DND-41 (cell line): Measurements from ENCODE around the gene SLC25A41.

Source experiments
- CTCF ChIP-seq: IDR thresholded peaks from 2 replicates; pipeline ENCODE4 v1.5.1; 2012; ENCODE audit warnings: borderline replicate concordance, low read length, moderate library complexity, mild to moderate bottlenecking; ENCODE audit not compliant: poor library complexity, severe bottlenecking; ENCODE audit errors: extremely low read depth
- EZH2 ChIP-seq: IDR thresholded peaks from 3 replicates; pipeline ENCODE4 v1.6.1; 2012; ENCODE audit warnings: borderline replicate concordance, low read depth, mild to moderate bottlenecking, moderate library complexity, low read length, inconsistent platforms; ENCODE audit not compliant: severe bottlenecking

GRCh38 chr19:6378041-6378440 lies 55.5 kb downstream of the SLC25A41 start:
- TF ChIP-seq CTCF (no peak), EZH2 (no peak)
